HEK293 (cell line): Measurements from ENCODE around the gene CAND1.

Experiments
- EGR2 ChIP-seq: fragments of 450-650 bp; formaldehyde crosslinking; IDR thresholded peaks from 2 replicates; pipeline ENCODE4 v1.5.1; 2016; ENCODE audit warnings: low read depth, missing biosample characterization, missing genetic modification characterization
- HIC1 ChIP-seq: fragments of 450-650 bp; formaldehyde crosslinking; IDR thresholded peaks from 2 replicates; pipeline ENCODE4 v1.5.1; 2016; ENCODE audit warnings: missing biosample characterization, missing genetic modification characterization
- PRDM10 ChIP-seq: fragments of 450-650 bp; formaldehyde crosslinking; IDR thresholded peaks from 2 replicates; pipeline ENCODE4 v1.5.1; 2016; ENCODE audit warnings: missing biosample characterization, missing genetic modification characterization
- SP3 ChIP-seq: fragments of 450-650 bp; formaldehyde crosslinking; IDR thresholded peaks from 2 replicates; pipeline ENCODE4 v1.5.1; 2016; ENCODE audit warnings: missing biosample characterization, missing genetic modification characterization
- SP7 ChIP-seq: fragments of 450-650 bp; formaldehyde crosslinking; IDR thresholded peaks from 2 replicates; pipeline ENCODE4 v1.5.1; 2016; ENCODE audit warnings: missing biosample characterization, missing genetic modification characterization
- ZBTB11 ChIP-seq: fragments of 450-650 bp; formaldehyde crosslinking; conservative IDR thresholded peaks from 2 replicates; pipeline ENCODE4 v1.5.1; 2016; ENCODE audit warnings: low read depth, missing biosample characterization, missing genetic modification characterization
- ZBTB17 ChIP-seq: fragments of 450-650 bp; formaldehyde crosslinking; IDR thresholded peaks from 2 replicates; pipeline ENCODE4 v1.5.1; 2016; ENCODE audit warnings: missing biosample characterization, missing genetic modification characterization
- ZEB2 ChIP-seq: fragments of 450-650 bp; formaldehyde crosslinking; IDR thresholded peaks from 2 replicates; pipeline ENCODE4 v1.5.1; 2016; ENCODE audit warnings: missing biosample characterization, missing genetic modification characterization
- ZFHX2 ChIP-seq: fragments of 450-650 bp; formaldehyde crosslinking; conservative IDR thresholded peaks from 2 replicates; pipeline ENCODE4 v1.5.1; 2016; ENCODE audit warnings: missing biosample characterization, missing genetic modification characterization
- ZFP3 ChIP-seq: fragments of 450-650 bp; formaldehyde crosslinking; IDR thresholded peaks from 2 replicates; pipeline ENCODE4 v1.5.1; 2016; ENCODE audit warnings: low read depth, missing biosample characterization, missing genetic modification characterization
- ZFP37 ChIP-seq: fragments of 450-650 bp; formaldehyde crosslinking; IDR thresholded peaks from 2 replicates; pipeline ENCODE4 v1.5.1; 2016; ENCODE audit warnings: missing biosample characterization, missing genetic modification characterization
- ZIC2 ChIP-seq: fragments of 450-650 bp; formaldehyde crosslinking; IDR thresholded peaks from 2 replicates; pipeline ENCODE4 v1.5.1; 2016; ENCODE audit warnings: missing biosample characterization, missing genetic modification characterization
- ZNF2 ChIP-seq: fragments of 450-650 bp; formaldehyde crosslinking; IDR thresholded peaks from 2 replicates; pipeline ENCODE4 v1.5.1; 2016; ENCODE audit warnings: missing biosample characterization, missing genetic modification characterization
- ZNF335 ChIP-seq: fragments of 450-650 bp; formaldehyde crosslinking; conservative IDR thresholded peaks from 2 replicates; pipeline ENCODE4 v1.5.1; 2016; ENCODE audit warnings: missing biosample characterization, missing genetic modification characterization
- ZNF501 ChIP-seq: fragments of 450-650 bp; formaldehyde crosslinking; IDR thresholded peaks from 2 replicates; pipeline ENCODE4 v1.5.1; 2016; ENCODE audit warnings: missing biosample characterization, missing genetic modification characterization
- ZNF518A ChIP-seq: fragments of 450-650 bp; formaldehyde crosslinking; conservative IDR thresholded peaks from 2 replicates; pipeline ENCODE4 v1.5.1; 2016; ENCODE audit warnings: low read depth, missing biosample characterization, missing genetic modification characterization
- ZNF76 ChIP-seq: fragments of 450-650 bp; formaldehyde crosslinking; IDR thresholded peaks from 2 replicates; pipeline ENCODE4; 2016; ENCODE audit warnings: low read depth, missing biosample characterization, missing genetic modification characterization, borderline replicate concordance
- TF ChIP-seq, protein P1 (sequence below): fragments of 450-650 bp; formaldehyde crosslinking; IDR thresholded peaks from 2 replicates; pipeline ENCODE4 v1.5.1; 2016; ENCODE audit warnings: missing biosample characterization, missing genetic modification characterization

CAND1 gene

DNA sequence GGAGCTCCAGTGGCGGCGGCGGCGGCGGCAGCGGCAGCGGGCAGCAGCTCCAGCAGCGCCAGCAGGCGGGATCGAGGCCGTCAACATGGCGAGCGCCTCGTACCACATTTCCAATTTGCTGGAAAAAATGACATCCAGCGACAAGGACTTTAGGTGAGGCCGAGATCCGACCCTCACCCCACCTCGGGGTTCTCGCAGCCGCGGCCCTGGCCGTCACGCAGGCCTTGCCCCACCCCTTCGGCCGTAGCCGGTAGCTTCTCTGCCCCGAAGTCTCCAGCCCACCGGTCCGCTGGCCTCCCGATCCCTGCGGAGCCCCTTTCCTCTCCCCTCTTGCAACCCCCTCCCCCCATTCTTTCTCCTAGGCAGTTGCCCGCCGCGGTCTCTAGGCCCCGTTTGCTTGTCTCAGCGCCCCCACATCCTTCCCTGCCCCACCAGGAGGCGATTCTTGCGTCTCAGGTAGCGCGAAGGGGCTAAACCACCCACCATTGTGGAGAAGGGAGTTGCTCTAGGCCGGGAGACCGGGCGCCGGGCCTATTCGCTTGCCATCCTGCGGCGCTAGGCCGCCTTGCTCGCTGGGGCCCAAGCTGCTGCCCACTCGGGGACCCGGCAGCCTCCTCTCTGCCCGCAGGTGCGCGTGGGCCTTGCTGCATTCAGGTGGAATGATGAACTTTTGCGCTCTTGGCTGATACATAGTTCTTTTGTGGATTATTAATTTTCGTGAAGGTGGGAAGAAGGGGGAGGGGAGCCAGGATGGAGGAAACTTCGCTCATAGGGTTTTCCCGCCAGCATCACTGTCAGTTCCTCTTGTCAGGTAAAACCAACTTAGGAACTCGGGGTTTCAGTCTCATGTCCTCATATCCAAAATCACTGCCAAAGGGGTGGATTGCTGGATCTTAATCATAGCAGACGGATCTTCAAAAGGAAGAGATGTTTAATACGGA lies 745 bp downstream of the CAND1 start (continued):
- TF ChIP-seq HIC1 (peak; percentile 52; the same call in 1 of the 2 replicates), ZNF501 (tag by site-specific recombination) (peak; percentile 58; the same call in 1 of the 2 replicates), ZIC2 (tag by site-specific recombination) (0 out of 2 replicates have a peak, but pooled peaks have one; percentile 6), ZFP3 (no peak), ZNF76 (tag by site-specific recombination) (peak; percentile 66; the same call in 1 of the 2 replicates), ZFHX2 (tag by site-specific recombination) (peak; percentile 65), ZNF335 (tag by site-specific recombination) (peak; percentile 39), ZNF518A (tag by site-specific recombination) (no peak), ZEB2 (tag by site-specific recombination) (peak; percentile 29), SP3 (no peak), ZFP37 (peak; percentile 56; the same call in 1 of the 2 replicates), ZBTB11 (peak; percentile 41), ZBTB17 (0 out of 2 replicates have a peak, but pooled peaks have one; percentile 34), EGR2 (tag by site-specific recombination) (peak; percentile 51; the same call in 1 of the 2 replicates), PRDM10 (tag by site-specific recombination) (peak; percentile 75), SP7 (tag by site-specific recombination) (no peak), ZNF2 (tag by site-specific recombination) (peak; percentile 66; the same call in 1 of the 2 replicates)
- TF ChIP-seq, protein P1, sequence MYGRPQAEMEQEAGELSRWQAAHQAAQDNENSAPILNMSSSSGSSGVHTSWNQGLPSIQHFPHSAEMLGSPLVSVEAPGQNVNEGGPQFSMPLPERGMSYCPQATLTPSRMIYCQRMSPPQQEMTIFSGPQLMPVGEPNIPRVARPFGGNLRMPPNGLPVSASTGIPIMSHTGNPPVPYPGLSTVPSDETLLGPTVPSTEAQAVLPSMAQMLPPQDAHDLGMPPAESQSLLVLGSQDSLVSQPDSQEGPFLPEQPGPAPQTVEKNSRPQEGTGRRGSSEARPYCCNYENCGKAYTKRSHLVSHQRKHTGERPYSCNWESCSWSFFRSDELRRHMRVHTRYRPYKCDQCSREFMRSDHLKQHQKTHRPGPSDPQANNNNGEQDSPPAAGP: 0 out of 2 replicates have a peak, but pooled peaks have one; percentile 13
